IMR-90 (cell line): ENCODE data around the gene SIGLEC15. TPM values are rescaled to one million over a fixed set of nuclear protein-coding genes. Genes with fewer than 3 reads are reported as not detected.
"Not testable (repeated sequence)": the region's sequence is repeated elsewhere in the genome, so short reads cannot be mapped to it uniquely, and the experiment has no call there.

Experiments
- ATAC-seq: fragments of 200-7000 bp; cut with Tn5 transposase; 2 replicates; pipeline ENCODE4 v1.9.1; 2020; ENCODE audit warnings: low read depth, mild to moderate bottlenecking, moderate library complexity
- BruUV-seq: library from RNA; stranded (reverse); fragments of 400-500 nt; replicated peaks from 2 replicates; lab custom pipeline; 2021; lab: Mats Ljungman, UMichigan
- CTCF ChIA-PET: fragments of 300-600 bp; formaldehyde crosslinking; extraction: SDS; loops from one replicate; lab custom pipeline; 2021; ENCODE audit warnings: antibody characterized with exemption; lab: Yijun Ruan, JAX
- POLR2A ChIA-PET: fragments of 300-600 bp; sonication (Branson Sonifier 250); formaldehyde crosslinking; loops from one replicate; lab custom pipeline; 2022; ENCODE audit warnings: antibody characterized with exemption; ENCODE audit not compliant: unreplicated experiment; lab: Charles Lee
- DNase-seq: peaks from one replicate; pipeline ENCODE4 v3.0.0; 2013
- H2AFZ ChIP-seq: replicated peaks from 2 replicates; pipeline ENCODE3; 2013; ENCODE audit warnings: low read length, mild to moderate bottlenecking; ENCODE audit not compliant: poor library complexity
- H2AK5ac ChIP-seq: 2 replicates; pipeline ENCODE4 v1.6.1; 2013; ENCODE audit warnings: low read depth, low read length, inconsistent platforms
- H2AK9ac ChIP-seq: replicated peaks from 2 replicates; pipeline ENCODE3; 2013; ENCODE audit warnings: mild to moderate bottlenecking, low read depth, low read length, moderate library complexity; ENCODE audit not compliant: poor library complexity
- H2BK120ac ChIP-seq: 2 replicates; pipeline ENCODE4 v1.6.1; 2013; ENCODE audit warnings: low read depth, low read length, inconsistent platforms
- H2BK15ac ChIP-seq: 3 replicates; pipeline ENCODE4 v1.6.1; 2013; ENCODE audit warnings: low read depth, low read length, inconsistent platforms
- H2BK20ac ChIP-seq: 2 replicates; pipeline ENCODE4 v1.6.1; 2013; ENCODE audit warnings: low read depth, mild to moderate bottlenecking, inconsistent platforms, low read length, moderate library complexity
- H2BK5ac ChIP-seq: 2 replicates; pipeline ENCODE4 v1.6.1; 2013; ENCODE audit warnings: mild to moderate bottlenecking, low read depth, low read length, inconsistent platforms; ENCODE audit not compliant: poor library complexity, severe bottlenecking
- H3K14ac ChIP-seq: replicated peaks from 2 replicates; pipeline ENCODE4 v1.6.1; 2013; ENCODE audit warnings: low read depth, low read length, inconsistent platforms
- H3K18ac ChIP-seq: 2 replicates; pipeline ENCODE4 v1.6.1; 2013; ENCODE audit warnings: low read depth, low read length, control low read depth
- H3K23ac ChIP-seq: 2 replicates; pipeline ENCODE4 v1.6.1; 2013; ENCODE audit warnings: low read depth, low read length, inconsistent platforms
- H3K27ac ChIP-seq: 2 replicates; pipeline ENCODE4 v1.5.1; 2013; ENCODE audit warnings: mild to moderate bottlenecking, control low read depth, low read length; ENCODE audit not compliant: insufficient read depth
- H3K27me3 ChIP-seq: 2 replicates; pipeline ENCODE4 v1.6.1; 2013; ENCODE audit warnings: low read length; ENCODE audit not compliant: control insufficient read depth, insufficient read depth
- H3K36me3 ChIP-seq: 2 replicates; pipeline ENCODE4 v1.6.1; 2013; ENCODE audit warnings: low read length, mixed read lengths; ENCODE audit not compliant: control insufficient read depth, insufficient read depth
- H3K4ac ChIP-seq: 2 replicates; pipeline ENCODE4 v1.6.1; 2013; ENCODE audit warnings: low read depth, low read length, inconsistent platforms
- H3K4me1 ChIP-seq: 2 replicates; pipeline ENCODE4 v1.6.1; 2013; ENCODE audit warnings: low read length, mixed read lengths; ENCODE audit not compliant: control insufficient read depth, insufficient read depth
- H3K4me2 ChIP-seq: 2 replicates; pipeline ENCODE4 v1.6.1; 2013; ENCODE audit warnings: low read depth, mild to moderate bottlenecking, control low read depth, low read length, moderate library complexity
- H3K4me3 ChIP-seq: 2 replicates; pipeline ENCODE4 v1.5.1; 2013; ENCODE audit warnings: low read depth, mild to moderate bottlenecking, control low read depth, low read length, moderate library complexity; ENCODE audit not compliant: insufficient read depth
- H3K56ac ChIP-seq: 2 replicates; pipeline ENCODE4 v1.6.1; 2013; ENCODE audit warnings: low read length, inconsistent platforms; ENCODE audit not compliant: insufficient read depth; ENCODE audit errors: extremely low read depth
- H3K79me1 ChIP-seq, 2 experiments: 2 replicates each; pipeline ENCODE4 v1.6.1; 2013; ENCODE audit warnings: low read length in 2 of 2, inconsistent platforms in 1 of 2, low read depth in 1 of 2
- H3K9ac ChIP-seq: 2 replicates; pipeline ENCODE4 v1.6.1; 2013; ENCODE audit warnings: low read depth, low read length, control low read depth
- H3K9me1 ChIP-seq: 2 replicates; pipeline ENCODE4 v1.6.1; 2013; ENCODE audit warnings: low read length, inconsistent platforms; ENCODE audit not compliant: insufficient read depth
- H3K9me3 ChIP-seq: 2 replicates; pipeline ENCODE4 v1.6.1; 2013; ENCODE audit warnings: low read length; ENCODE audit not compliant: control insufficient read depth, insufficient read depth
- H4K20me1 ChIP-seq: 2 replicates; pipeline ENCODE4 v1.6.1; 2013; ENCODE audit warnings: low read length, inconsistent platforms; ENCODE audit not compliant: insufficient read depth
- H4K5ac ChIP-seq: 2 replicates; pipeline ENCODE4 v1.6.1; 2013; ENCODE audit warnings: mild to moderate bottlenecking, low read depth, low read length, control low read depth
- H4K8ac ChIP-seq, 2 experiments: 2 replicates each; pipeline ENCODE4 v1.6.1; 2013; ENCODE audit warnings: low read depth in 2 of 2, low read length in 2 of 2, control low read depth in 1 of 2, inconsistent platforms in 1 of 2
- H4K91ac ChIP-seq: 2 replicates; pipeline ENCODE4 v1.6.1; 2013; ENCODE audit warnings: low read depth, low read length, inconsistent platforms; ENCODE audit not compliant: insufficient read depth
- WGBS, 2 experiments: methylation state at CpG; one replicate each; pipeline versions ENCODE4 v1.1.5 to v1.1.7; 2013; ENCODE audit warnings: missing lambda C conversion rate in 2 of 2; ENCODE audit not compliant: insufficient read length in 1 of 2; ENCODE audit errors: extremely low coverage in 2 of 2; 5-methylcytosine and 5-hydroxymethylcytosine counted together
- dilution Hi-C: fragments of 300-500 bp; cut with HindIII; formaldehyde crosslinking; loops from one replicate; pipeline ENCODE4 v1.14.3; 2018; ENCODE audit warnings: low sequenced_read_pairs; ENCODE audit not compliant: unreplicated experiment
- in situ Hi-C: fragments of 300-500 bp; cut with MboI; formaldehyde crosslinking; loops from 3 replicates; pipeline ENCODE4 v1.14.3; 2019; ENCODE audit warnings: low sequenced_read_pairs, inconsistent platforms, mixed read lengths
- intact Hi-C: fragments of 100-400 bp; cut with micrococcal nuclease; formaldehyde crosslinking; loops from 2 replicates; pipeline ENCODE4 v1.10.0; 2022
- polyA plus RNA-seq, 3 experiments: library from polyadenylated mRNA; depleted of rRNA; stranded (reverse); fragments of >200 nt; gene quantifications; 2 replicates each; pipeline ENCODE4 v1.2.3, GENCODE V29; 2012; ENCODE audit warnings: low replicate concordance in 1 of 3
- total RNA-seq: library from RNA; depleted of rRNA; stranded (reverse); fragments of >200 nt; gene quantifications from 2 replicates; pipeline ENCODE4 v1.2.3, GENCODE V29; 2012

Gene SIGLEC15
- total and polyA plus RNA-seq, 2 of the 4 experiments (the other 2 are of a cell fraction): 1.1 to 1.8 TPM

DNA sequence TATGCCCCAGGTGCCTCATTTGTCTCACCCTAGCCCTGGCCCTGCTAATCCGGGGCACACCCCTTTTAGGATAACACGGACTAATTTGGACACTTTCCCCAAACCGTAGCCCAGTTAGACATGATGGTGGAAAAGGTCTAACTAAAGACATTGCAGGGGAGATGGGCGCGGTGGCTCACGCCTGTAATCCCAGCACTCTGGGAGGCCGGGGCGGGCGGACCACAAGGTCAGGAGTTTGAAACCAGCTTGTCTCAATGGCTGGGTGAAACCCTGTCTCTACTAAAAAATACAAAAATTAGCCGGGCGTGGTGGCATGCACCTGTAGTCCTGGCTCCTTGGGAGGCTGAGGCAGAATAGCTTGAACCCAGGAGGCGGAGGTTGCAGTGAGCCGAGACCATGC lies 23.2 kb downstream of the SIGLEC15 start:
- Histone ChIP-seq H3K9me1 (peaks cover 13% of the 10 kb centered on the region; the same call in 1 of the 2 replicates), H3K36me3 (peaks cover 26% of the 10 kb centered on the region), H3K79me1 (peaks cover 0 to 15% of the 10 kb centered on the region in 2 experiments; a peak in 2 of 4 replicates)
- H2BK20ac ChIP-seq, H2BK15ac ChIP-seq, H3K27me3 ChIP-seq, H3K14ac ChIP-seq, H2BK120ac ChIP-seq, ATAC-seq, H2AK5ac ChIP-seq, H3K18ac ChIP-seq, H4K91ac ChIP-seq, H4K5ac ChIP-seq, intact Hi-C loops, POLR2A ChIA-PET, dilution Hi-C loops, H2BK5ac ChIP-seq, H3K4me3 ChIP-seq, H3K56ac ChIP-seq, H3K4me2 ChIP-seq, H3K4me1 ChIP-seq, H3K27ac ChIP-seq, H3K9ac ChIP-seq, H3K9me3 ChIP-seq, H2AK9ac ChIP-seq, H3K4ac ChIP-seq, DNase-seq, BruUV-seq, H2AFZ ChIP-seq, H3K23ac ChIP-seq, H4K8ac ChIP-seq, H4K20me1 ChIP-seq: not testable (repeated sequence)
- CTCF ChIA-PET: interaction anchor here (0.7 to 1.2 kb wide), 3 partner anchors 83 to 171 kb away, joined by 3 read pairs; no protein-coding TSS in a partner anchor
- in situ Hi-C loops: loop anchor here (10.0 kb wide), 1 partner anchor 64 kb away; no protein-coding TSS in a partner anchor
- WGBS, 2 experiments: 95% methylated on average over 4 of the region's 13 CpGs; no CpG with 5 or more reads in 1 of the 2 experiments
